ENCODE measurements around the gene CYP1A1. TPM values are rescaled to one million over a fixed set of nuclear protein-coding genes. Genes with fewer than 3 reads are reported as not detected.

Gene CYP1A1
- total RNA-seq, 6 experiments from 2014 or later: not detected

DNA sequence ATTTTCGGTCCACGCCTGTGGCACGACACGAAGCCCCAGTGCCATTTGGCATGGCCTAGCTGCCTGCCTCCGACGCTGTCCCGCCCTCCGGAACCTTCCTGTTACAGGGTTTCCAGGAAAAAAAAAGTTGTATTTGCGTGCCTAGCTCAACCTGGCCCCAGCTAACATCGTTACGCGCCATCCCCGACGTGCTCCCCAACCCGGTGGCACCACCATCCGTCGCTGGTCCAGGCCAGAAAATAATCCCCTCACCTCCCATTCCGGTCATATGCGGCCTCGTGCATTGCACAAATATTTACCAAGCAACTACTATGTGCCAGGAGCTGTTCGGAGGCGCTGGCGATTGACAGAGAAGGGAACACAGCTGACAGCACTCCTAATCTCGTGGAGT lies 1.4 kb upstream of the CYP1A1 start:
- DNase-seq: no peak
- Mint-ChIP-seq H3K36me3 (ENCODE audit: low read depth) (peaks cover 4% of the 10 kb centered on the region; the same call in 1 of the 2 replicates), H3K27me3 (ENCODE audit: insufficient read depth) (peaks cover 70% of the 10 kb centered on the region), H3K4me1 (ENCODE audit: low read depth) (no peaks in the 10 kb centered on the region), H3K4me3 (peak overlapping the region; percentile 64; the same call in 1 of the 2 replicates), H3K27ac (no peak overlapping the region), H3K9me3 (no peaks in the 10 kb centered on the region)
- no peak for TF ChIP-seq CTCF (IDR thresholded peaks at IDR 0.05)

DNA sequence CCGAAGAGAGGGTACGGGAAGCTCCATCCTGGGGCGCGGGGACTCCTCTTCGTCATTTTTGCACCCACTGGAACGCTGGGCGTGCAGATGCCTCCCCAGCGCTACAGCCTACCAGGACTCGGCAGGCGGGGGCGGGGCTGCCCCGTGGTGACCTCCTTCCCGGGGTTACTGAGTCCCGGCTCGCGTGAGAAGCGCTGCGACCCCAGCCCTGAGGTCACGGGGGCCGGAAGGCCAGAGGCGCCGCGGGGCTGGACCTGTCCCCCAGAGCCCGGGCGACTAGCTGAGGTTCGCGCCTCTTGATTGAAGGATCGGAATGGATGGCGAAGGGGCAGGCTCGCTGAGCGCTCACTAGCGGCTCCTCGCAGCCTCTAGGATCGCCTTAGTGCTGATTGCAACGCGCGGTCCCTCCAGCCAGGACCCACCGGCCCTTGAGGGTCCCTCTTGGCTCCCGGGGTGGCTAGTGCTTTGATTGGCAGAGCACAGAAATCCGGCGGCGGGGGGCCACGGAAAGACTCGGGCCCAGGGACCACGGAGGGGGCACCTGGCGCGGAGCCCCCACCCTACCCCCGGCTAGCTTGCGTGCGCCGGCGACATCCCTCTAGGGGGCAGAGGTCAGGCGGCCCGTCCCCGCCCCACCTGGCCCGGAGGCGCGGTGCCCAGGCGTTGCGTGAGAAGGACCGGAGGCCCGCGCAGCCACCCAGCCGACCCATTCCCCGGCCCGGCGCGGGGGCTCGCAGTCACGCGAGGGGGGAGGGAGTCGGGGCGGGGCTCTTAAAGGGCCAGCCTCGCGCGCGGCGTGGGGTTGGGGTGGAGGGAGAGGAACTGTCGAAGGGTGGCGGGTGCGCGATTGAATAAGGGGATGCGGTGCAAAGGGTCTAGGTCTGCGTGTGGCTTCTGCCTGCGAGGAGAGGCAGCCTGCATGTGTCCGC lies 781 bp upstream of the CYP1A1 start:
- Mint-ChIP-seq H3K4me1 (ENCODE audit: low read depth) (no peaks in the 10 kb centered on the region), H3K9me3 (no peaks in the 10 kb centered on the region), H3K36me3 (ENCODE audit: low read depth) (peaks cover 4% of the 10 kb centered on the region; the same call in 1 of the 2 replicates), H3K27me3 (ENCODE audit: insufficient read depth) (peaks cover 69% of the 10 kb centered on the region), H3K27ac (no peak overlapping the region), H3K4me3 (peak overlapping the region; percentile 64; the same call in 1 of the 2 replicates)
- DNase-seq: no peak
- no peak for TF ChIP-seq CTCF (IDR thresholded peaks at IDR 0.05)

- Mint-ChIP-seq H3K36me3 (ENCODE audit: low read depth) (peaks cover 4% of the 10 kb centered on the region; the same call in 1 of the 2 replicates), H3K27me3 (ENCODE audit: insufficient read depth) (peaks cover 59% of the 10 kb centered on the region), H3K9me3 (no peaks in the 10 kb centered on the region), H3K4me1 (ENCODE audit: low read depth) (no peaks in the 10 kb centered on the region), H3K4me3 (no peak overlapping the region), H3K27ac (no peak overlapping the region)
- TF ChIP-seq CTCF (IDR thresholded peaks at IDR 0.05): no peak
- no peak for DNase-seq
Measured at GRCh38 chr15:74724570-74725224, 631 bp downstream of the CYP1A1 start.

DNA sequence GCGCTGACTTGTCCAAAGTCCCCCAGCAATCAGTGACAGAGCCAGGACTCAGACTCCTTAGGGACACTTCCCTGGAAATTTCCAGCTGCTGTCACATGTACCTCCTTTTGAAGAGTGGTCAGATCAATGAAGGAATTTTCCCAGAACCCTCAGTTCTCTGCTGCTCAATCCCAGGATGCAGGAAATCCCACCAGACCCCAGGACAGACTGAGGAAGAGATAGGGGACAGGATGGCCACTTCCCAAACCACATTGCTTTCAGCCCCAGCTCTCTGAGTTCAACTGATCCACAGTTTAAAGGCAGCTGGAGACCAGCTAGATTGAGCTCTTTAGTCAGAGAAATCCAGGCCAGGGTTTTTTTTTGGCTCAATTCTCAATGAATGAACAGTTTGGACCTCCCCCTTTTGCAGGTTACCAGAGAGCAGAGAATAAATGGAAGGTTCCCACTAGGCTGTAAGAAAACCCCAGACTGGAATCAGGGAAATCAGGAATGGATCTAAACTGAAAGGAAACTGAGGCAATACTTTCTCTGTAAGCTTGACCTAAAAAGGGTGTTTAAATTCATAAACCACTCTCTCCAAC lies 1.5 kb downstream of the CYP1A1 start:
- Mint-ChIP-seq H3K36me3 (ENCODE audit: low read depth) (peaks cover 4% of the 10 kb centered on the region; the same call in 1 of the 2 replicates), H3K27ac (no peak overlapping the region), H3K4me1 (ENCODE audit: low read depth) (no peaks in the 10 kb centered on the region), H3K27me3 (ENCODE audit: insufficient read depth) (peaks cover 57% of the 10 kb centered on the region), H3K4me3 (no peak overlapping the region), H3K9me3 (no peaks in the 10 kb centered on the region)
- DNase-seq: peak; percentile 8
- no peak for TF ChIP-seq CTCF (IDR thresholded peaks at IDR 0.05)

DNA sequence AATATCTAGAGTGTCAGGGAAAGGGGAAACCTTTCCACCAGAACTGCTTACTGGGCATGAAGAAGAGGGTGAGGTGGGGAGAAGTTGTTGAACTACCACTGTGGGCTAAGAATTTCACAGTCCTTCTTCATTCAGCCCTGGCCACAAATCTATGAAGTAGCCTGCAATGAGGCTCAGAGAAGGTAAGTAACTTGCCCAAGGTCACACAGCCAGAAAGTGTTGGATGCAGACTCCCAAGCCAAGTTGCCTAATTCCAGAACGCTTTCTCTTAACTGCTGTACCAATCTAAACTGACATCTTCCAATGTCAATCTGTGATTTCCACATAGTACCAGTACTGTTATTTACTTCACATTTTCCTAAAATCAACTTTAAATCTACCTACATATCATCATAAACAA lies 2.1 kb downstream of the CYP1A1 start:
- TF ChIP-seq CTCF (IDR thresholded peaks at IDR 0.05): no peak
- H3K9me3 Mint-ChIP-seq: no peaks in the 10 kb centered on the region
- peaks cover 52% of the 10 kb centered on the region for H3K27me3 Mint-ChIP-seq (ENCODE audit: insufficient read depth)
- peaks cover 4% of the 10 kb centered on the region; the same call in 1 of the 2 replicates for H3K36me3 Mint-ChIP-seq (ENCODE audit: low read depth)
- no peak for DNase-seq
- H3K4me1 Mint-ChIP-seq (ENCODE audit: low read depth): no peaks in the 10 kb centered on the region
- H3K27ac Mint-ChIP-seq: no peak overlapping the region
- no peak overlapping the region for H3K4me3 Mint-ChIP-seq
